Natural killer cell (primary cell): ENCODE results near the gene HOATZ. TPM values are rescaled to one million over a fixed set of nuclear protein-coding genes. Genes with fewer than 3 reads are reported as not detected.

ENCODE experiments used
- ATAC-seq, 3 donors: fragments of 150-1000 bp in 2 of 3; fragments of 200-7000 bp in 1 of 3; cut with Tn5 transposase; 1 replicate in 1 of 3; 2 replicates in 2 of 3; pipeline ENCODE4 v1.10.0; 2021; ENCODE audit warnings: mild to moderate bottlenecking in 2 of 3, moderate library complexity in 2 of 3
- DNase-seq, 2 donors: peaks; one replicate each; pipeline versions ENCODE4 v3.0.0 to v3.0.0-alpha.2; 2013 to 2021; ENCODE audit warnings: mixed read lengths in 1 of 2
- H3K27ac ChIP-seq: one replicate; pipeline ENCODE4 v1.5.1; 2013; ENCODE audit warnings: mild to moderate bottlenecking, low read length
- H3K27me3 ChIP-seq: one replicate; pipeline ENCODE4 v1.6.1; 2013; ENCODE audit warnings: low read length; ENCODE audit not compliant: control insufficient read depth, insufficient read depth
- H3K36me3 ChIP-seq: one replicate; pipeline ENCODE4 v1.6.1; 2013; ENCODE audit warnings: low read length; ENCODE audit not compliant: control insufficient read depth, insufficient read depth
- H3K4me1 ChIP-seq: one replicate; pipeline ENCODE4 v1.6.1; 2013; ENCODE audit warnings: low read length; ENCODE audit not compliant: control insufficient read depth, insufficient read depth
- H3K4me3 ChIP-seq: one replicate; pipeline ENCODE4 v1.5.1; 2013; ENCODE audit warnings: low read length
- H3K9me3 ChIP-seq: one replicate; pipeline ENCODE4 v1.6.1; 2013; ENCODE audit warnings: low read length; ENCODE audit not compliant: control insufficient read depth, insufficient read depth
- H3K27ac Mint-ChIP-seq, 2 donors: one replicate each; pipeline ENCODE4 v1.8.0; 2022; ENCODE audit warnings: mild to moderate bottlenecking in 2 of 2, mixed read lengths in 2 of 2, moderate library complexity in 1 of 2
- H3K27me3 Mint-ChIP-seq, 2 donors: one replicate each; pipeline ENCODE4 v1.8.0; 2022; ENCODE audit warnings: low read depth in 2 of 2, mixed read lengths in 2 of 2
- H3K36me3 Mint-ChIP-seq: one replicate; pipeline ENCODE4 v1.8.0; 2022; ENCODE audit warnings: mixed read lengths
- H3K4me1 Mint-ChIP-seq, 2 donors: one replicate each; pipeline ENCODE4 v1.8.0; 2022; ENCODE audit warnings: mixed read lengths in 2 of 2
- H3K4me3 Mint-ChIP-seq: one replicate; pipeline ENCODE4 v1.8.0; 2022; ENCODE audit warnings: mild to moderate bottlenecking, moderate library complexity, mixed read lengths
- H3K9me3 Mint-ChIP-seq, 2 donors: one replicate each; pipeline ENCODE4 v1.8.0; 2022; ENCODE audit warnings: mixed read lengths in 2 of 2
- whole genome bisulfite sequencing: methylation state at CpG from one replicate; pipeline ENCODE4 v1.1.7; 2013; ENCODE audit warnings: missing lambda C conversion rate; ENCODE audit not compliant: insufficient coverage; 5-methylcytosine and 5-hydroxymethylcytosine counted together
- intact Hi-C: fragments of 100-400 bp; cut with micrococcal nuclease; formaldehyde crosslinking; loops from one replicate; pipeline ENCODE4 v1.14.2; 2022
- total RNA-seq, 4 donors: library from RNA; stranded (reverse); fragments of 120-200 nt in 1 of 4; gene quantifications; one replicate each; pipeline versions ENCODE4 v1.2.3 to v1.2.4, GENCODE V29; 2013 to 2022
- TF ChIP-seq, protein P1 (sequence below): fragments of 200-600 bp; IDR thresholded peaks from one replicate; pipeline ENCODE4 v1.8.0; 2022; ENCODE audit warnings: antibody characterized with exemption

The HOATZ gene
- total RNA-seq, 3 donors from 2014 or later (not counting 1 experiment from before 2014, with no cell fraction given), result not detected

GRCh38 chr11:111542606-111543275, 28.2 kb downstream of the HOATZ start:
- 59% methylated on average over 10 of the region's 10 CpGs for WGBS
- Mint-ChIP-seq H3K27ac (no peak overlapping the region), H3K4me1 (peaks cover 24 to 30% of the 10 kb centered on the region in 2 donors), H3K9me3 (no peaks in the 10 kb centered on the region), H3K36me3 (no peaks in the 10 kb centered on the region), H3K27me3 (peaks cover 45 to 92% of the 10 kb centered on the region in 2 donors), H3K4me3 (peak overlapping the region; percentile 88)
- TF ChIP-seq, protein P1, sequence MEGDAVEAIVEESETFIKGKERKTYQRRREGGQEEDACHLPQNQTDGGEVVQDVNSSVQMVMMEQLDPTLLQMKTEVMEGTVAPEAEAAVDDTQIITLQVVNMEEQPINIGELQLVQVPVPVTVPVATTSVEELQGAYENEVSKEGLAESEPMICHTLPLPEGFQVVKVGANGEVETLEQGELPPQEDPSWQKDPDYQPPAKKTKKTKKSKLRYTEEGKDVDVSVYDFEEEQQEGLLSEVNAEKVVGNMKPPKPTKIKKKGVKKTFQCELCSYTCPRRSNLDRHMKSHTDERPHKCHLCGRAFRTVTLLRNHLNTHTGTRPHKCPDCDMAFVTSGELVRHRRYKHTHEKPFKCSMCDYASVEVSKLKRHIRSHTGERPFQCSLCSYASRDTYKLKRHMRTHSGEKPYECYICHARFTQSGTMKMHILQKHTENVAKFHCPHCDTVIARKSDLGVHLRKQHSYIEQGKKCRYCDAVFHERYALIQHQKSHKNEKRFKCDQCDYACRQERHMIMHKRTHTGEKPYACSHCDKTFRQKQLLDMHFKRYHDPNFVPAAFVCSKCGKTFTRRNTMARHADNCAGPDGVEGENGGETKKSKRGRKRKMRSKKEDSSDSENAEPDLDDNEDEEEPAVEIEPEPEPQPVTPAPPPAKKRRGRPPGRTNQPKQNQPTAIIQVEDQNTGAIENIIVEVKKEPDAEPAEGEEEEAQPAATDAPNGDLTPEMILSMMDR, result no peak
- H3K36me3 ChIP-seq, result no peaks in the 10 kb centered on the region
- H3K4me3 ChIP-seq, result no peak overlapping the region
- H3K4me1 ChIP-seq, result peaks cover 34% of the 10 kb centered on the region
- peaks cover 23% of the 10 kb centered on the region for H3K27me3 ChIP-seq
- no peak overlapping the region for H3K27ac ChIP-seq
- intact Hi-C loops, result no loop called here
- H3K9me3 ChIP-seq, result no peaks in the 10 kb centered on the region
- DNase-seq (peak in 1 of 2 donors; percentile 27), ATAC-seq (peak in 2 of 3 donors; percentile 14 to 47)

DNA sequence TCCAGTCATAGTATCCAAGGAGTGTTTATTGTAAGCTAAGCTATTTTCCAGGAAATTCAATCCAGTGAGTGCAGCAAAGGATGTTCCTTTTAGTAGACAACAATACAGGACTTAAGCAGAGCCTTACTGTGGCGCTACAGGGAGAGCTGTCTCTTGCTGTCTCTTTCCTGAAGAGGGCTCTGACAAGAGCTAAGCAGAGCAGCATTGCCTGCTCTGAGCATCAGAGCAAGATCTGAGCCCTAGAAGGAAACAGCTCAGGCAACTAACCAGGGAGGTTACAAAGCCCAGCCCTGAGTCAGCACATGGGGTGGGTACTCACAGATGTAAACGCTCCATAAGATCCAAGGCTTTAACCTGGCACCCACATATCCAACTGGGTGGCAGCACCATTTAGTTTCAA, 33.9 kb downstream of the HOATZ start:
- no peaks in the 10 kb centered on the region for H3K4me1 ChIP-seq
- ATAC-seq (no peak), DNase-seq (no peak)
- no peaks in the 10 kb centered on the region for H3K9me3 Mint-ChIP-seq
- TF ChIP-seq, protein P1, result no peak
- H3K9me3 ChIP-seq, result no peaks in the 10 kb centered on the region
- H3K27ac Mint-ChIP-seq, result no peak overlapping the region
- intact Hi-C loops, result no loop called here
- no peak overlapping the region for H3K27ac ChIP-seq
- peaks cover 31 to 49% of the 10 kb centered on the region in 2 donors for H3K27me3 Mint-ChIP-seq
- no peaks in the 10 kb centered on the region for H3K36me3 ChIP-seq
- H3K4me3 Mint-ChIP-seq, result no peak overlapping the region
- H3K4me3 ChIP-seq, result no peak overlapping the region
- no peaks in the 10 kb centered on the region for H3K36me3 Mint-ChIP-seq
- H3K27me3 ChIP-seq, result peaks cover 2% of the 10 kb centered on the region
- WGBS, result 100% methylated on average over 2 of the region's 2 CpGs
- no peaks in the 10 kb centered on the region for H3K4me1 Mint-ChIP-seq

DNA sequence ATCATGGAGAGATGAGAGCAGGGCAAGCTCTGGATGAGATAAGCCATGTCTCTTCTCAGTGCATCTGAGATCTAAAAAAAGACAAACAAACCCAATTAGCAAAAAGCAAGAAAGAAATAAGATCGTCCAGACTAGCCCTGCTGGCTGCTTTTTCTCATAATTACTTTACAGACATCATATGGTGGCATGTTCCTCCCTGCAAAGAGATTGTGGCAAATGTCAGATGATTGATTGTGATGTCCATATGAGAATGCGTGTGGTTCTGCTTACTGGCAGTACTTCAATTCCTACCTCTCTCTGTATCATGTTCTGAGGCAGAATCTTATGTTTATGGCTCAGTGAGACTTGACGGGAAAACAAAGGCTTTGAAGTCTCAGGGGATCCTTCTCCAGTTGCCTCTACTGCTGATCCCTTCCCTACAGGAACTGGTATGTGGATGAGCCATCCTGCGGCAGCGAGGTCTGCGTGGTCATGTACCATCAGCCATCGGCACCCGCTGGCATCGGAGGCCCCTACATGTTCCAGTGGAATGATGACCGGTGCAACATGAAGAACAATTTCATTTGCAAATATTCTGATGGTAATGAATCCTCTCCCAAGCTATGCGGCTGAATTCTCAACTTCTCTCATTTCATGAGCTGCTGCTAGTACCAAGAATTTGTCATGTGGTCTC, 34.8 kb downstream of the HOATZ start:
- ATAC-seq (no peak), DNase-seq (no peak)
- Histone ChIP-seq H3K27ac (no peak overlapping the region), H3K4me1 (no peaks in the 10 kb centered on the region), H3K4me3 (no peak overlapping the region), H3K36me3 (no peaks in the 10 kb centered on the region), H3K27me3 (peaks cover 2% of the 10 kb centered on the region), H3K9me3 (no peaks in the 10 kb centered on the region)
- Mint-ChIP-seq H3K4me1 (no peaks in the 10 kb centered on the region), H3K9me3 (no peaks in the 10 kb centered on the region), H3K27ac (no peak overlapping the region), H3K4me3 (no peak overlapping the region), H3K36me3 (no peaks in the 10 kb centered on the region), H3K27me3 (peaks cover 32 to 46% of the 10 kb centered on the region in 2 donors)
- intact Hi-C loops, result no loop called here
- TF ChIP-seq, protein P1, result no peak
- 92% methylated on average over 10 of the region's 11 CpGs for WGBS
